ENCODE measurements around the gene ZFAND3.

The ZFAND3 gene

DNA sequence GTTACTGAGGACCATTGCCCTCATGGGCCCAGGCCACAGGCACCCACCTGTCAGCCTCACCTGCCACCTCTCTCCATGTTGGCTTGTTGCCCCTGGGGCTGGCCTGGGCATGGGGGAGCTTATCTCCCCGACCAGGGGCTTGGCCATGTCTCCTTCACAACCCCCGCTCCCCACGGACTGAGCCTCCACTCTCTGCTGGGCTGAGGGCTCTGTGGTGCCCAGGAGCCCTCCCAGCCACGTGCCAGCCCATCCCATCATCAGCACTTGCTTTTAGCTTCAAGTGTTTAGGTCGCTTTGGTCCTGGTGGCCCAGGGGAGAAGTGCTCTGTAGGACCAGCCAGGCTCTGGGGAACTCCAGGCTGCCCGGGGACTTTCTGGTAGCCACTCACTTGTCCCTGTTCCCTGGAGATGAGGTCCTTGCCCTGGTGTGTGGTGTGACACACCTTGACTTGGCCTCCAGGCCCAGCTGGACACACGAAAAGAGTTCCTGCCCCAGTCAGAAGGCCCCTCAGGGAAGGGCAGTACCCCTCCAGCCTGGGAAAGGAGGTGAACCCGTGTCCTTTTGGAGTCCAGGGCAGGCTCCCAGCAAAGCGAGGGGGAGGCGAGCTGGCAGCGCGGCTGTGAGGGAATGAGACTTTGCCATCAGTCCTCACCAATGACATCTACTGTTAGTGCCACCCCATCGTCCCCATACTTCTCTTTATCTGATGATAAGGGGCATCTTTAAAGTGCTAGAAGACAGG, 352.6 kb downstream of the ZFAND3 start:
- no peak for DNase-seq (ENCODE audit: low read depth)
- no peak for TF ChIP-seq CTCF (conservative IDR thresholded peaks at IDR 0.05; ENCODE audit: low read depth, low read length)

DNA sequence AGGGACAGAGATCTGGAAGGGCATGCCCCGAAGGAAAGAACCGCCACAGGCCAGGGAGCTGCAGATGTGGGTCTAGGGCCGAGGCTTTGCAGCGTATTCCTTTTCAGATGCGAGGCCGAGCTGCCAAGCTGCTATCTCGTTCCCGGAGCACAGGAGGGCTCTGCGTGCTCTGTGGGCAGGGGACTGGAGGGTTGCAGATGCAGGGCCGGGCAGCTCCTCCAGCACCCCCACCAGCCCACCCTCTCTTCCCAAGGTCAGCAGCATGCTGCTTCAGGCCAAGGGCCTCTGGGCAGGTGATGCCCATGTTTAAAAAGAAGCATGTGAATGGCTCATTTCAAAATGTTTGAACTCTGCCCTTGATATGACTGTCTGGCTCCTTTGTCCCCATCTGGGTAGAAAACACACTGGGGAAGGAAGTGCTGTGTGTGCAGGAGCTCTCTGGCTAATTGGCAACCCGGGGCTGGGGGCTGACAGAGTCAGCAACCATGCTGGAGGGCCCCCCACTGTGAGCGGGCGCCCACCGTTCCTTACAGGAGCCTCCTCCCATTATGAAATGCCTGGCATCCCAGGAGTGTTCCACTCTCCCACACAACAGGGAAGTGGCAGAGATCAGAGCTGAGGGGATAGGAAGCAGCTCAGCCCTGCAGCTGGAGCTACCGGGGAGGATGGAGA, 353.3 kb downstream of the ZFAND3 start:
- no peak for TF ChIP-seq CTCF (conservative IDR thresholded peaks at IDR 0.05; ENCODE audit: low read depth, low read length)
- no peak for DNase-seq (ENCODE audit: low read depth)

More for the DNA sequence above, 352.6 kb downstream of the ZFAND3 start:
- H3K4me3 ChIP-seq (ENCODE audit: low read depth, low read length): no peak overlapping the region

DNA sequence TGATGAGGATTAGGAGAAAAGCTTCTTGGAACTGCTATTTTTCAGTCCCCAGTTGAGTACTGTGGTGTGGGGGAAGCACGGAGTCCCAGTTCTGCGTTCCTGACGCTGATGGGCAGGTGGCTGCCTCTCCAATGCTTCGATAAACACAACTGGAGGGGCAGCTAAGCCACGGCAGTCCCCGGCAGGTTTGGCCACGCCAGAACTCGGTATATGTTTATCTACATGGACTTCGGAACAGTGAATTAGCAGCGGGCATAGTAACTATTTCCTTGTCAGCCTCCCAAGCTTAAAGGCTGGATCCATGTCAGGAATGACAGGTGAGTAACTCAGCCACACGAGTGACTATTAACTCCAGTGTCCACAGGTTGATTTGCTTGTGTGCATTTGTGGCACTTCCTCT, 354.4 kb downstream of the ZFAND3 start:
- no peak overlapping the region for H3K4me3 ChIP-seq (ENCODE audit: low read depth, low read length)
- no peak for DNase-seq (ENCODE audit: low read depth)
- TF ChIP-seq CTCF (conservative IDR thresholded peaks at IDR 0.05; ENCODE audit: low read depth, low read length): no peak

More for the DNA sequence above, 353.3 kb downstream of the ZFAND3 start:
- no peak overlapping the region for H3K4me3 ChIP-seq (ENCODE audit: low read depth, low read length)

- no peak for DNase-seq (ENCODE audit: low read depth)
- no peak for TF ChIP-seq CTCF (conservative IDR thresholded peaks at IDR 0.05; ENCODE audit: low read depth, low read length)
- H3K4me3 ChIP-seq (ENCODE audit: low read depth, low read length): no peak overlapping the region
Measured at GRCh38 chr6:38174315-38174714, 354.8 kb downstream of the ZFAND3 start.

DNA sequence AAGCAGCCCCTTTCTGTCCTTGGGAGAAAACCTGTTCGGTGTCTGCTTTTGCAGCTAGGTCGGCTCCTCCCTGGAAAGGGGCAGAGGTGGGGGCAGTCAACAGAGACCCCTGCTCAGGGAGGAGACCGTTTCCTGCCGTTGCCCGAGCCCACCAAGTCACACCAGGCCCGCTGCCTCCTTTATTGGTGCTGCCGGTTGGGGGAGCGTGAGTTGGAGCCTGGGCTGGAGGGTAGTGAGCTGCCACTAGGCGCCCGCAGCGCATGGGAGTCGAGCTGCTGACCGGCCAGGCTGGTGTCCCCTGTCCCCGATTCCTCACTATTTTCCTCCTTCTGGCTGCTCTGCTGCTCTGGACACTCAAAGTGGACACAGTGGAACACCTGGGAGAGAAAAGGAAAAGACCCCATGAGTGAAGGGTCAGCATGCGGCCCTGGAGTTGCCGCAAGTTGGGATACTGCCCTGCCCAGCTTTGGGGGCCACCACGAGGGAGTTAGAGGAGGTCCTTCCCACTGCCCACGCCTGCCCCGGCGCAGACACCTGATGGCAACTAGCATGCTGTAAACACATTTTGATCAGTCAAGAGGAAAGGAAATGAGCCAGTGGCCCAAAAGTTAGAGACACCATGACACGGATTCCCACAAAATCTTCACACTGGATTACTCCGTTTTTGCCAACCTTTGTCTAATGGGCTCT, 355.4 kb downstream of the ZFAND3 start:
- TF ChIP-seq CTCF (conservative IDR thresholded peaks at IDR 0.05; ENCODE audit: low read depth, low read length): no peak
- DNase-seq (ENCODE audit: low read depth): no peak
- H3K4me3 ChIP-seq (ENCODE audit: low read depth, low read length): no peak overlapping the region

GRCh38 chr6:38175786-38176185, 356.3 kb downstream of the ZFAND3 start:
- DNase-seq (ENCODE audit: low read depth): no peak
- TF ChIP-seq CTCF (conservative IDR thresholded peaks at IDR 0.05; ENCODE audit: low read depth, low read length): no peak
- no peak overlapping the region for H3K4me3 ChIP-seq (ENCODE audit: low read depth, low read length)

Measured in choroid plexus epithelial cell (primary cell).